Neuron (in vitro differentiated cells): ENCODE data around the gene NAP1L4.

Source experiments
- H2AFZ ChIP-seq: one replicate; pipeline ENCODE4 v1.6.1; 2013; ENCODE audit warnings: low read depth, mild to moderate bottlenecking, inconsistent platforms, low read length, moderate library complexity
- H3K27me3 ChIP-seq: one replicate; pipeline ENCODE4 v1.6.1; 2013; ENCODE audit warnings: low read length; ENCODE audit not compliant: insufficient read depth
- H3K36me3 ChIP-seq: one replicate; pipeline ENCODE4 v1.6.1; 2013; ENCODE audit warnings: low read length; ENCODE audit not compliant: insufficient read depth
- H3K4me1 ChIP-seq: one replicate; pipeline ENCODE4 v1.6.1; 2013; ENCODE audit warnings: low read length; ENCODE audit not compliant: insufficient read depth
- H3K4me3 ChIP-seq: 2 replicates; pipeline ENCODE4 v1.5.1; 2013; ENCODE audit warnings: mild to moderate bottlenecking, low read length, moderate library complexity
- H3K9me3 ChIP-seq: one replicate; pipeline ENCODE4 v1.6.1; 2013; ENCODE audit warnings: low read length

NAP1L4 gene

DNA sequence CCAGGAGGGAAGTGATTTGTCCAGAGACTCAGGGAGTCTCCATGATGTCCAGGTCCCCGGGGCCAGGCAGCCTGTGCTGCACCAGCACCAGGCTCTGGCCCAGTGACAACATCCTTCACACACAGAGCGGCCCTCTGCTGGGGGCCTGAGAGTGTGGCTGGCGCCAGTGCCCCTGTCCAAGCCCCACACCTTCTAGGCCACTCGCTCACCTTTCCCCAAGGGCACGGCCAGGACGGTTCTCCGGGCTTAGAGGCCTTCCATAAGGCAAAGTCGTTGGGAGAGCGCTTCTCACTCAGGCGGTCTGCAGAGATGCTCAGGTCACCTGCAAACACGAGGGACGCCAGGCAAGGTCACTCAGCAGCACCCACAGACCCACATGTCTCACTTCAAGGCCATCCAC, 27.9 kb upstream of the NAP1L4 start:
- H3K36me3 ChIP-seq: peaks cover 52% of the 10 kb centered on the region
- no peaks in the 10 kb centered on the region for H3K27me3 ChIP-seq
- no peaks in the 10 kb centered on the region for H3K9me3 ChIP-seq
- H3K4me3 ChIP-seq: no peak overlapping the region
- no peaks in the 10 kb centered on the region for H3K4me1 ChIP-seq
- H2AFZ ChIP-seq: no peak overlapping the region

DNA sequence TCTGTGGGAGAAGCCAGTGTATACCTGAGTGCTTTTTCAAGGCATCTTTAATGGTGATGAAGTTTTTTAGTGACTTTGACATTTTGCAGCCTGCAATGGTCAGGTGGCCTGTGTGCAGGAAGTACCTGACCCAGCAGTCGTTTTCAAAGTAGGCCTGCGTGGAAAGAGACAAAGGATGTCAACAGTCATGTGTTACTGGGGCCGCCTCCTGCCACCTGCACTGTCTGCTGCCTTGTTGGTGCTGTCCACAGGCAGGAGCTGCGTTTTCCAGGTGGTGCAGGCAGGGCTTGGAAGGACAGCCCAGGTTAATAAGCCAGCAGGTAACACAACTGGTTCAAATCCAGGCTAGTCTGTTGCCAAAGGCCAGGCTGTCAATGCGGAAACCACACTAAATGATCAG, 26.5 kb upstream of the NAP1L4 start:
- no peaks in the 10 kb centered on the region for H3K4me1 ChIP-seq
- H3K4me3 ChIP-seq: no peak overlapping the region
- no peaks in the 10 kb centered on the region for H3K9me3 ChIP-seq
- no peaks in the 10 kb centered on the region for H3K27me3 ChIP-seq
- no peak overlapping the region for H2AFZ ChIP-seq
- H3K36me3 ChIP-seq: peaks cover 61% of the 10 kb centered on the region

GRCh38 chr11:3016861-3017260, 24.7 kb upstream of the NAP1L4 start:
- H3K36me3 ChIP-seq: peaks cover 62% of the 10 kb centered on the region
- H3K4me3 ChIP-seq: no peak overlapping the region
- H3K9me3 ChIP-seq: no peaks in the 10 kb centered on the region
- H3K27me3 ChIP-seq: no peaks in the 10 kb centered on the region
- H3K4me1 ChIP-seq: no peaks in the 10 kb centered on the region
- no peak overlapping the region for H2AFZ ChIP-seq

- Histone ChIP-seq H2AFZ (no peak overlapping the region), H3K9me3 (no peaks in the 10 kb centered on the region), H3K36me3 (peaks cover 70% of the 10 kb centered on the region), H3K4me3 (no peak overlapping the region), H3K4me1 (no peaks in the 10 kb centered on the region), H3K27me3 (no peaks in the 10 kb centered on the region)
These were observed 23.7 kb upstream of the NAP1L4 start for GRCh38 chr11:3015796-3016195.

DNA sequence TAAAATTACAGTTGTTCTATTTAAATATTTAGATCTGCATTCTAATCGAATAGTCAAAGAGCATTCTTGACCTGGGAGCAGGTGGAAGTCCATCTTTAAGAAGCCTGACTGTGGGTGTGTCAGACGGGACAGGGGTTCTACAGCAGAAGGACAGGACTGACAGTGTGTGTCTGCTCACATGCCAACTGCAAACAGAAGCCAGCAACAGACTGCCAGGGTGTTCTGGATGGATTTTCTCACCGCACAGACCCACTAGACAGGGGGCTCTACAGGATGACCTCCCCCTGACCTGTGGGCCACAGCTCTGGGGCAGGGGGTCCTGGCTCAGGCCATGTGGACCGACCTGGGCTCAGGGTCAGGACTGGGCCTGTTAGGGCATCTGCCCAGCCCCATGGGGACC, 22.8 kb upstream of the NAP1L4 start:
- Histone ChIP-seq H3K27me3 (no peaks in the 10 kb centered on the region), H3K4me3 (no peak overlapping the region), H2AFZ (no peak overlapping the region), H3K4me1 (no peaks in the 10 kb centered on the region), H3K36me3 (peaks cover 75% of the 10 kb centered on the region), H3K9me3 (no peaks in the 10 kb centered on the region)

DNA sequence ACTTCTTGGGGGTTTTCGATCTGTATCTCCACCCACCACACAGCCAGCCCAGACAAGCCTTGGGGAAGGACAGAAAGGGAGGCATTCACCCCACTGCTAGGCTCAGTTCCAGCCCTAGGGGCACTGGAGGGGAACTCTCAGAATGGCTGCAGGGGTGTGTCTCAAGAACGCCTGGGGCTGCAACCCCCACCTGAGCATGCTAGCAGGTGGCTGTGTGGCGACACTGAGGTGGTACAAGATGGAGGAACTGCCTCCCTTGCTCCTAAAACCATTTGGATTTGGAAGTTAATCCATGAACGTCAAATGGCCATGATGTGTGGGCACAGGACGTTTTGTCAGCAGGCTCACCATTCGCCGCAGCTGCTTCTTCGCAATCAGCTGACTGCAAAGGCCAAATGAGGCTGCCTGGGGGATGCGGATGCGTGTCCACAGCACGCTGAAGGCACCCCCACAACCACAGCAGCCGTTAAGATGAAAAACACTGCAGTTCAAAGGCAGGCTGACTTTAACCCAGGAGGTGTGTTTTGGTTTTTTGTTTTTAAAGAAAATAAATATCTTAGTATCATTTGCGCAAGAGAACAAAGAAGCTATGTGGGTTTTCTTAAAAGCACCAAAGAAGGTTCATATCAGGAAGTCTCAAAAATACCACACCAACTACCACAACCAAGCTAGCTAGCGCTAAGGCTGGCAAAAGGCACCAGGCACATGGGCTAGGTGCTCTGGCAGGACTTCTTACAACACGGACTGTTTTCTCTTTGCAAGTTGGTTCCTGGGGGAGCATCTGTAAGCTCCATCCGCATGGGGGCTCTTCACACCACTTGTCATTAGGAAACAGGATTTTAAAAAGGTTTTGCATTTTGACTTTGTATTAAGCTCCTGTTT, 22.2 kb upstream of the NAP1L4 start:
- Histone ChIP-seq H3K4me1 (no peaks in the 10 kb centered on the region), H3K9me3 (no peaks in the 10 kb centered on the region), H3K36me3 (peaks cover 77% of the 10 kb centered on the region), H3K27me3 (no peaks in the 10 kb centered on the region), H2AFZ (no peak overlapping the region), H3K4me3 (no peak overlapping the region)

GRCh38 chr11:3011891-3012885, 20.1 kb upstream of the NAP1L4 start:
- Histone ChIP-seq H3K27me3 (no peaks in the 10 kb centered on the region), H3K4me1 (no peaks in the 10 kb centered on the region), H3K9me3 (no peaks in the 10 kb centered on the region), H3K4me3 (no peak overlapping the region), H3K36me3 (peaks cover 73% of the 10 kb centered on the region), H2AFZ (no peak overlapping the region)

GRCh38 chr11:3010521-3011275, 18.6 kb upstream of the NAP1L4 start:
- no peak overlapping the region for H3K4me3 ChIP-seq
- peaks cover 67% of the 10 kb centered on the region for H3K36me3 ChIP-seq
- H3K4me1 ChIP-seq: no peaks in the 10 kb centered on the region
- no peaks in the 10 kb centered on the region for H3K27me3 ChIP-seq
- H3K9me3 ChIP-seq: no peaks in the 10 kb centered on the region
- no peak overlapping the region for H2AFZ ChIP-seq

DNA sequence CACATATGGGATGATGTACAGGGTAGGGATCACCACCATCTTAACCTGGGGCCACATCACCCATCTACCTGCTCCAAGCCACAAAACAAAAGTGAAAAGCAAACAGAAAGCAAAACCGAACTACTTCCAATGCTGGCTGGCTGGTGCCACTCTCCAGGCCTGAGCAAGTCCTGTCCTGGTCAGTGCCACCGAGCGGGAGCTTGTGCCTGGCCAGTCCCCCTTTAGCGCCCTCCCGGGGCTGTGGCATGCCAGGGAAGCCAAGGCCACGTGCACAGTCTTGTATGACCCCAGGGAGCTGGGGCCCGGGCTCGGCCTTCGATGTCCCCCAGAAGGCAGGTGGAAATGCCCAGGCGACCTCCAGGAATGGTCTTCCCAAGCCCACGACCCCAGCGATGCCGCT, 17.9 kb upstream of the NAP1L4 start:
- Histone ChIP-seq H3K9me3 (no peaks in the 10 kb centered on the region), H2AFZ (no peak overlapping the region), H3K4me3 (no peak overlapping the region), H3K36me3 (peaks cover 62% of the 10 kb centered on the region), H3K27me3 (no peaks in the 10 kb centered on the region), H3K4me1 (no peaks in the 10 kb centered on the region)

- Histone ChIP-seq H2AFZ (no peak overlapping the region), H3K27me3 (no peaks in the 10 kb centered on the region), H3K4me3 (no peak overlapping the region), H3K9me3 (no peaks in the 10 kb centered on the region), H3K4me1 (no peaks in the 10 kb centered on the region), H3K36me3 (peaks cover 60% of the 10 kb centered on the region)
These were observed 17.4 kb upstream of the NAP1L4 start for GRCh38 chr11:3009481-3009880.

DNA sequence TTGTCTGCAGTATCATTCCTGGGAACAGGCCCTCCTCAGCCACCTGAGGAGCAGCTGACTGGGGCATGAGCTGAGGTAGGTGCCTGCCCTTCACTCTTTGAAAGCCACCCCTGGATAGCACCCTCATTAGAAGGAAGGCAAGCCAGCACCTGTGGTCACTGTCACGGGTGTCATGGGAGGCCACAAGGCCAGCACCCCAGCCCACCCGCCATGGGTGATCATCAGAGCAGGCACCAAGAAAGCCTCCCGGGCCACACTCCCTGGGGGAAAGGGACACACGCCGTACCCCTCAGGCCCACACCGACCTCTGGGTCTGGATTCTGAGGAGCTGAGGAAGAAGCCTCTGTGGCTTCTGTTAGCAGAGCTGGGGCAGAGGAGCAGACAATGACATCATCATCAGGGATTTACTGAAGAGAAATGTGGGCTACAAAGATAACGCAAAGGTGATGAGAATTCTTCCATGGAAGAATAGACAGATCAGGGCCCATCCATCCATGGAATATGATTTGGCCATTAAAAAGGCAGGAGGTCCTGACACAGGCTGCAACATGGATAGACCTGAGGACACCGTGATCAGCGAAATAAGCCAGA, 16.7 kb upstream of the NAP1L4 start:
- Histone ChIP-seq H3K9me3 (no peaks in the 10 kb centered on the region), H3K27me3 (no peaks in the 10 kb centered on the region), H3K36me3 (peaks cover 61% of the 10 kb centered on the region), H3K4me1 (no peaks in the 10 kb centered on the region), H3K4me3 (no peak overlapping the region), H2AFZ (no peak overlapping the region)

GRCh38 chr11:3007404-3008010, 15.4 kb upstream of the NAP1L4 start:
- Histone ChIP-seq H3K36me3 (peaks cover 70% of the 10 kb centered on the region), H3K4me1 (no peaks in the 10 kb centered on the region), H3K9me3 (no peaks in the 10 kb centered on the region), H2AFZ (no peak overlapping the region), H3K4me3 (no peak overlapping the region), H3K27me3 (no peaks in the 10 kb centered on the region)
